Mesothelial cell of epicardium (in vitro differentiated cells): Measurements from ENCODE around the gene RGR. TPM values are rescaled to one million over a fixed set of nuclear protein-coding genes. Genes with fewer than 3 reads are reported as not detected.

Experiments
- DNase-seq, 2 experiments: peaks; one replicate each; pipeline ENCODE4 v3.0.0; 2021; ENCODE audit warnings: low spot score in 2 of 2; ENCODE audit not compliant: unreplicated experiment in 2 of 2
- H3K27ac Mint-ChIP-seq: 2 replicates; pipeline ENCODE4 v1.8.0; 2021; ENCODE audit warnings: mixed read lengths
- H3K27me3 Mint-ChIP-seq: 2 replicates; pipeline ENCODE4 v1.8.0; 2021; ENCODE audit warnings: low read depth, mixed read lengths
- H3K36me3 Mint-ChIP-seq: 2 replicates; pipeline ENCODE4 v1.8.0; 2021; ENCODE audit warnings: mixed read lengths
- H3K4me1 Mint-ChIP-seq: 2 replicates; pipeline ENCODE4 v1.8.0; 2021; ENCODE audit warnings: mixed read lengths
- H3K4me3 Mint-ChIP-seq: 2 replicates; pipeline ENCODE4 v1.8.0; 2021; ENCODE audit warnings: mild to moderate bottlenecking, moderate library complexity, mixed read lengths
- H3K9me3 Mint-ChIP-seq: 2 replicates; pipeline ENCODE4 v1.8.0; 2021; ENCODE audit warnings: mixed read lengths
- total RNA-seq: library from RNA; stranded (reverse); gene quantifications from 3 replicates; pipeline ENCODE4 v1.2.1, GENCODE V29; 2021
- TF ChIP-seq, protein P1 (sequence below): fragments of 200-600 bp; sonication (generic); IDR thresholded peaks from one replicate; pipeline ENCODE4 v1.5.0; 2021; ENCODE audit warnings: antibody characterized with exemption; ENCODE audit not compliant: unreplicated experiment

The RGR gene
- total RNA-seq, 1 donor from 2014 or later: not detected

GRCh38 chr10:84248794-84249193 lies 3.9 kb downstream of the RGR start:
- Mint-ChIP-seq H3K4me3 (no peak overlapping the region), H3K4me1 (no peaks in the 10 kb centered on the region), H3K9me3 (no peaks in the 10 kb centered on the region), H3K27me3 (peaks cover 44% of the 10 kb centered on the region), H3K36me3 (no peaks in the 10 kb centered on the region), H3K27ac (no peak overlapping the region)
- TF ChIP-seq, protein P1, sequence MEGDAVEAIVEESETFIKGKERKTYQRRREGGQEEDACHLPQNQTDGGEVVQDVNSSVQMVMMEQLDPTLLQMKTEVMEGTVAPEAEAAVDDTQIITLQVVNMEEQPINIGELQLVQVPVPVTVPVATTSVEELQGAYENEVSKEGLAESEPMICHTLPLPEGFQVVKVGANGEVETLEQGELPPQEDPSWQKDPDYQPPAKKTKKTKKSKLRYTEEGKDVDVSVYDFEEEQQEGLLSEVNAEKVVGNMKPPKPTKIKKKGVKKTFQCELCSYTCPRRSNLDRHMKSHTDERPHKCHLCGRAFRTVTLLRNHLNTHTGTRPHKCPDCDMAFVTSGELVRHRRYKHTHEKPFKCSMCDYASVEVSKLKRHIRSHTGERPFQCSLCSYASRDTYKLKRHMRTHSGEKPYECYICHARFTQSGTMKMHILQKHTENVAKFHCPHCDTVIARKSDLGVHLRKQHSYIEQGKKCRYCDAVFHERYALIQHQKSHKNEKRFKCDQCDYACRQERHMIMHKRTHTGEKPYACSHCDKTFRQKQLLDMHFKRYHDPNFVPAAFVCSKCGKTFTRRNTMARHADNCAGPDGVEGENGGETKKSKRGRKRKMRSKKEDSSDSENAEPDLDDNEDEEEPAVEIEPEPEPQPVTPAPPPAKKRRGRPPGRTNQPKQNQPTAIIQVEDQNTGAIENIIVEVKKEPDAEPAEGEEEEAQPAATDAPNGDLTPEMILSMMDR: no peak
- DNase-seq: no peak

- H3K4me1 Mint-ChIP-seq: no peaks in the 10 kb centered on the region
- no peak for DNase-seq
- no peaks in the 10 kb centered on the region for H3K36me3 Mint-ChIP-seq
- TF ChIP-seq, protein P1: no peak
- H3K4me3 Mint-ChIP-seq: no peak overlapping the region
- no peaks in the 10 kb centered on the region for H3K9me3 Mint-ChIP-seq
- H3K27me3 Mint-ChIP-seq: peaks cover 36% of the 10 kb centered on the region
- no peak overlapping the region for H3K27ac Mint-ChIP-seq
These were observed 10.0 kb downstream of the RGR start for GRCh38 chr10:84254552-84255478.

DNA sequence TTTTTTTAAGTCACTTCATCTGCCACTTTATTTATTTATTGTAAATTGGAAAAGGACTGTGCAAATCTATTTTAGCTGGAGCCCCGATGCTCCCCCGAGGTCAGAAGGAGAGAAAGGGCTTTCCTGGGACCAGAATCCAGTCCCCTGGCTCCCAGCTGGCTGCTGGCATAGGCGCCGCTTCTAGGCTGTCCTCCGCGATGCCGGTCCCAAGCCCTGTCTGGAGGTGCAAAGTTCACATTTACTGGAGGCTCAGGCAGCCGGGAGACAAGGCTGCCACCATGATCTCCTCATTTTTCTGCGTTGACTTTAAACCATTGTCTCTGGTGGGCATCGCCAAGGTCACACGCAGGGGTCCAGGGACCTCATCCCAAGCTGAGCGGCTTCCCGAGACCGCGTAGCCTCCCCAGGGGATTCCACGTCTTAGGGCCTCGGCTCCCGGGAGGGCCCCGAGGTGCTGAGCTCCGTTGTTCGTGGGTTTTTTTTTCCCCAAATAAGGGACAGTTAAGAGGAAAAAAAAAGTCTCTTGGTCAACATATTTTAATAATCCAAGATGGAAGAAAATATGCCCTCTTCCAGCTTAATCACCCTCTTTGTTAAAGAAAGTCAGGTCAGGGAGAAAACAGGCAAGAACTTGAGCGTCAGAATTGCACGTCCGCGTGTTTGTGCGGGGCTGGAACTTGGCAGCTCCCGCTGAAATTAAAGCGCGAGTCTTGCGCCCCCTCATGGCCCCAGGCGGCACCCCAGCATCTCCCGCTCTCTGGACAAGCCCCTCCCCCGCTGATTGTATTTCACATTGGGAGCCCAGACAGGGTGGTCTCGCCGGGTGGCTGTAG lies 11.9 kb downstream of the RGR start:
- TF ChIP-seq, protein P1: peak; percentile 47
- no peak overlapping the region for H3K27ac Mint-ChIP-seq
- H3K9me3 Mint-ChIP-seq: no peaks in the 10 kb centered on the region
- no peaks in the 10 kb centered on the region for H3K36me3 Mint-ChIP-seq
- DNase-seq: peak in 1 of 2 experiments; percentile 50
- no peak overlapping the region for H3K4me3 Mint-ChIP-seq
- H3K4me1 Mint-ChIP-seq: no peaks in the 10 kb centered on the region
- peaks cover 38% of the 10 kb centered on the region for H3K27me3 Mint-ChIP-seq

DNA sequence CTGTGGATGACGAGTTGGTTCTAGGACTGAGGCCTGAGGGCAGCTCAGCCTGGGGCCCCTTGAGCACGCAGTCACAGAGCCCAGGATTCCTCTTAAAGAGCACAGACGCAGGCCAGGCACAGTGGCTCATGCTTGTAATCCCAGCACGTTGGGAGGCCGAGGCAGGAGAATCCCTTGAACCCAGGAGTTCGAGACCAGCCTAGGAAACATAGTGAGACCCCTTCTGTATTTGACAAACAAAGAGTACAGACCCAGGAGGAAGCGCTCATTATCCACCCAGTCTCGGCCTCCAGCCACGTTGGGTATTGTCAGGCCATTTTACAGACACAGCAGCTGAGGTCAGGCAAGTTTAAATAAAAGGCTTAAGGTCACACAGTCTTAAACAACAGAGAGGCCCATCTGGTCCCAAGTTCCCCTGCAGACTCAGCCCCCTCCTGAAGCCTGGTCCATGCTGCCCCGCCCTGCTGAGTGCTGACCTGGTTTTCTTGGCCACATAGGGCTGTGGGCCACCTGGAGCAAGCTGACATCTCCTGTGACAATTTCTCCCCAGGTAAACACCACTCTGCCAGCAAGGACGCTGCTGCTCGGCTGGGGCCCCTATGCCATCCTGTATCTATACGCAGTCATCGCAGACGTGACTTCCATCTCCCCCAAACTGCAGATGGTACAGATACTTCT lies 12.6 kb downstream of the RGR start:
- Mint-ChIP-seq H3K27ac (no peak overlapping the region), H3K36me3 (no peaks in the 10 kb centered on the region), H3K4me1 (no peaks in the 10 kb centered on the region), H3K9me3 (no peaks in the 10 kb centered on the region), H3K4me3 (no peak overlapping the region), H3K27me3 (peaks cover 40% of the 10 kb centered on the region)
- TF ChIP-seq, protein P1: no peak
- no peak for DNase-seq

DNA sequence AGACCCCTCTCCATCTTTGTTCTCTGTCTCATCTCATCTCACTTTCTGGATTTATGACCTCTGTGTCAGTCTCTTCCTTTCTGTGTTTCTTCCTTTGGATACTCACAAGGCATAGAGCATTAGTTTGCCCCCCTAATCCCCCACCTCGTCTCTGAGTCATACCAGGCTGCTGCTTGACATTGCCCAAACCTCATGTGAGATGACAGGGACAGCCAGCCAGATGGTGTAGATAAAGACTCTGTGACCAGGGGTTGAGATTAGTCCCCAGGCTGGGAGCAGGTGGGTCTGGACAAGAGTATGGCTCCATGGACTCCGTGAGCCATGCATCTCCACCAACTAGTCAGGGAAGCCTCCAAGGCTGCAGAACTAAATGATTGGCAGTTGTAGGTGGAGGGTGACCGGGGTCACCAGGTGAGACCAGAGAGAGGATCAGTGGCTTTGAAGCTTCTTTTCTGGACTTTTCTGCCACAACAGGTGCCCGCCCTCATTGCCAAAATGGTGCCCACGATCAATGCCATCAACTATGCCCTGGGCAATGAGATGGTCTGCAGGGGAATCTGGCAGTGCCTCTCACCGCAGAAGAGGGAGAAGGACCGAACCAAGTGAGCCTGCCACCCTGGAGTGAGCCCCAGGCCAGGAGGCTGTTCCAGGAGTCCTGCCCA lies 13.3 kb downstream of the RGR start:
- H3K4me1 Mint-ChIP-seq: no peaks in the 10 kb centered on the region
- TF ChIP-seq, protein P1: no peak
- H3K36me3 Mint-ChIP-seq: no peaks in the 10 kb centered on the region
- peaks cover 41% of the 10 kb centered on the region for H3K27me3 Mint-ChIP-seq
- no peak overlapping the region for H3K4me3 Mint-ChIP-seq
- no peaks in the 10 kb centered on the region for H3K9me3 Mint-ChIP-seq
- H3K27ac Mint-ChIP-seq: no peak overlapping the region
- no peak for DNase-seq
